IMR-90 (cell line): ENCODE data around the gene PIK3C2B.

Experiments
- BHLHE40 ChIP-seq: fragments of 150-350 bp; IDR thresholded peaks from 2 replicates; pipeline ENCODE4 v1.6.1; 2016; ENCODE audit warnings: mild to moderate bottlenecking, low read depth, low read length
- CEBPB ChIP-seq: IDR thresholded peaks from 2 replicates; pipeline ENCODE4 v1.6.1; 2012; ENCODE audit warnings: low read depth, low read length, improper control_type of control experiment
- MAZ ChIP-seq: IDR thresholded peaks from 2 replicates; pipeline ENCODE4 v1.6.1; 2012; ENCODE audit warnings: low read depth, mild to moderate bottlenecking, low read length, improper control_type of control experiment, moderate library complexity, borderline replicate concordance
- MXI1 ChIP-seq: IDR thresholded peaks from 2 replicates; pipeline ENCODE4 v1.6.1; 2012; ENCODE audit warnings: low read depth, mild to moderate bottlenecking, low read length, moderate library complexity, borderline replicate concordance
- POLR2A ChIP-seq: IDR thresholded peaks from 2 replicates; pipeline ENCODE4 v1.6.1; 2012; ENCODE audit warnings: mild to moderate bottlenecking, low read depth, low read length
- RAD21 ChIP-seq: IDR thresholded peaks from 2 replicates; pipeline ENCODE4 v1.6.1; 2012; ENCODE audit warnings: low read length, improper control_type of control experiment
- TF ChIP-seq, protein P1 (sequence below): conservative IDR thresholded peaks from 2 replicates; pipeline ENCODE4 v1.5.1; 2012; ENCODE audit warnings: mild to moderate bottlenecking, low read depth, low read length, improper control_type of control experiment
- TF ChIP-seq, protein P2 (sequence below): fragments of 150-350 bp; IDR thresholded peaks from 2 replicates; pipeline ENCODE4 v1.6.1; 2016; ENCODE audit warnings: low read depth, mild to moderate bottlenecking, low read length, moderate library complexity, borderline replicate concordance

DNA sequence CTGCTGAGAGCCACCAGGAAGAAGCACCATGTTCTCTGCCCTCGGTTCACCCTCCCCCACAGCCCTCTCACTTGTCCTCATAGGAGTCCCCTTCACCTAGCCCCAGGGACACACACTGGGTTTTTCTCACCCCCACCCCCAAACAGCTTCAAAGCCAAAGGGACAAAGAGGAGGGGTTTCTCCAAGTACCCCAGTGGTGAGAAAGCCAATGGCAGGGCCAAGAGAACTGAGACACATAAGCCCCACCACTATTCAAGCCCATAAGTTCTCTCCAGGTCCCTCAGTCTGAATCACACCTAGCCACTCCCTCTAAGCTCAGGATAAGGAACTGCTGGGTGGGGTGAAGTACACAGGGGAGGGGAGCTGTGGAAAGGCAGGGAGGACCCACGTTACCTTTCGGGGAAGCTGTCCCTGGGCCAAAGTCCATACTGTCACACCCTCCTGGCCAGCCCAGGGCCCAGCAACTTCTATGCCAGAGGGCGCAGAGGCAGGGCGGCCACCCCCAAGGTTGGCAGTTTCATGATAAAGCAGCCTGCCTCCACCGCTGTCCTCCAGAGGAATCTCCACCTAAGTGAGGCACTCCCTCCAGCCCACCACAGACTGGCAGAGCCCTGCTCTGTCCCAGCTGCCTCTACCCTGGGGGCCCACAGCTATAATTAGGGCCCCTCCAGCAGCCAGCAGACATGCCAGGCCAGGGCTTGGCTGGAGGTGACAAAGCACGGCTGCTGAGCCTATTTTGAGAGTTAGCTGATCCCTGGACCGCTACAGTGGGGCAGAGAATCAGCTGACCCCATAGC, 43.9 kb downstream of the PIK3C2B start:
- TF ChIP-seq, protein P1, sequence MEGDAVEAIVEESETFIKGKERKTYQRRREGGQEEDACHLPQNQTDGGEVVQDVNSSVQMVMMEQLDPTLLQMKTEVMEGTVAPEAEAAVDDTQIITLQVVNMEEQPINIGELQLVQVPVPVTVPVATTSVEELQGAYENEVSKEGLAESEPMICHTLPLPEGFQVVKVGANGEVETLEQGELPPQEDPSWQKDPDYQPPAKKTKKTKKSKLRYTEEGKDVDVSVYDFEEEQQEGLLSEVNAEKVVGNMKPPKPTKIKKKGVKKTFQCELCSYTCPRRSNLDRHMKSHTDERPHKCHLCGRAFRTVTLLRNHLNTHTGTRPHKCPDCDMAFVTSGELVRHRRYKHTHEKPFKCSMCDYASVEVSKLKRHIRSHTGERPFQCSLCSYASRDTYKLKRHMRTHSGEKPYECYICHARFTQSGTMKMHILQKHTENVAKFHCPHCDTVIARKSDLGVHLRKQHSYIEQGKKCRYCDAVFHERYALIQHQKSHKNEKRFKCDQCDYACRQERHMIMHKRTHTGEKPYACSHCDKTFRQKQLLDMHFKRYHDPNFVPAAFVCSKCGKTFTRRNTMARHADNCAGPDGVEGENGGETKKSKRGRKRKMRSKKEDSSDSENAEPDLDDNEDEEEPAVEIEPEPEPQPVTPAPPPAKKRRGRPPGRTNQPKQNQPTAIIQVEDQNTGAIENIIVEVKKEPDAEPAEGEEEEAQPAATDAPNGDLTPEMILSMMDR, result no peak
- TF ChIP-seq MAZ (no peak), MXI1 (no peak), POLR2A (no peak), CEBPB (no peak), RAD21 (no peak), BHLHE40 (no peak)
- TF ChIP-seq, protein P2, sequence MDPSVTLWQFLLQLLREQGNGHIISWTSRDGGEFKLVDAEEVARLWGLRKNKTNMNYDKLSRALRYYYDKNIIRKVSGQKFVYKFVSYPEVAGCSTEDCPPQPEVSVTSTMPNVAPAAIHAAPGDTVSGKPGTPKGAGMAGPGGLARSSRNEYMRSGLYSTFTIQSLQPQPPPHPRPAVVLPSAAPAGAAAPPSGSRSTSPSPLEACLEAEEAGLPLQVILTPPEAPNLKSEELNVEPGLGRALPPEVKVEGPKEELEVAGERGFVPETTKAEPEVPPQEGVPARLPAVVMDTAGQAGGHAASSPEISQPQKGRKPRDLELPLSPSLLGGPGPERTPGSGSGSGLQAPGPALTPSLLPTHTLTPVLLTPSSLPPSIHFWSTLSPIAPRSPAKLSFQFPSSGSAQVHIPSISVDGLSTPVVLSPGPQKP, result no peak
